Activated CD4-positive, alpha-beta T cell treated with anti-CD3 and anti-CD28 coated beads, Interleukin-2, Interleukin-4, amounts not matched to agents 100 ng/mL and 50 ng/mL, durations not matched to agents 16 hours and 8 hours (primary cell): Measurements from ENCODE around the gene XXYLT1.

ENCODE experiments used
- DNase-seq: peaks from one replicate; pipeline ENCODE4 v3.0.0-alpha.2; 2020; ENCODE audit warnings: low spot score

XXYLT1 gene

DNA sequence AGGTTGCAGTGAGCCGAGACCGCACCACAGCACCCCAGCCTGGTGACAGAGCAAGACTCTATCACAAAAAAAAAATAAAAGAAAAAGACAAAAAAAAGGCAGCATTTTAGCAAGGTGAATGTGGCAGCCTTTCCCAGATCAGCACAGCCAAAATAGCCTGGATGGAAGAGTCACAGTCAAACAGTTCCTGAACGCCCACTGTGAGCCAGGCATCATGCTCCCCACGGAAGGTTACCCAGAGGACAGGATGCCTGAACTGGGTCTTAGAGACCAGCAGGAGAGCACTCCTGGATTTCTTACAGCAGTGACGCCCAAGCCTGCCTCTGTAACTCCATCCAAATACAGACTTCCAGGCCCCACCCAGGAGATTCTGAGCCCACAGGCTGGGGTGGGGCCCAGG lies 4.5 kb downstream of the XXYLT1 start:
- no peak for DNase-seq

DNA sequence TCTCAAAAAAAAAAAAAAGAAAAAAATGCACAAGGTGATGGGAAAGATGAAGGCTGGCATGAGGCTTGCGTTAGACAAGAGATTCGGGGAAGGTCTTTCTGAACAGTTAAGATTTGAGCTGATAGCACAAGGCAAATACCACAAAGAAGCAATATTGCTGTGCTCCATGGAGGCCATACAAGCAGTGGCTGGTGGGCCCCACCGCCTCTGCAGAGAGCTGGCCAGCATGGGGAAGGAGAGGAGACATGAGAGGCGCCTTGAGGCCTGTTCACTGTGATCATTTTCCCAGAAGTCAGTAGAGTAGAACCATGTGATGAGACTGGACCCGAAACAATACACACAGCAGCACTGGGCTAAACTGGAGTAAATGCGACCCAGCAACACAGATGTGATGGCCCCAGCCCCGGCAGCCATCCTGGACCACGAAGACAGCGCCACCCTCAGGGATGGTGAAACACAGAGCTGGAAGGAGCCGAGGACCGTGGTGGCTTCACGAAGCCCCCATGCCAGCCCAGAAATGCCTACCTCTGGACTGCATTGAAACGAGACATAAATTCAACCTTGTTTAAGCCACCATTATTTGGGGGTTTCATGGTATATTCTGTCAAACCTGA lies 5.5 kb downstream of the XXYLT1 start:
- no peak for DNase-seq

DNA sequence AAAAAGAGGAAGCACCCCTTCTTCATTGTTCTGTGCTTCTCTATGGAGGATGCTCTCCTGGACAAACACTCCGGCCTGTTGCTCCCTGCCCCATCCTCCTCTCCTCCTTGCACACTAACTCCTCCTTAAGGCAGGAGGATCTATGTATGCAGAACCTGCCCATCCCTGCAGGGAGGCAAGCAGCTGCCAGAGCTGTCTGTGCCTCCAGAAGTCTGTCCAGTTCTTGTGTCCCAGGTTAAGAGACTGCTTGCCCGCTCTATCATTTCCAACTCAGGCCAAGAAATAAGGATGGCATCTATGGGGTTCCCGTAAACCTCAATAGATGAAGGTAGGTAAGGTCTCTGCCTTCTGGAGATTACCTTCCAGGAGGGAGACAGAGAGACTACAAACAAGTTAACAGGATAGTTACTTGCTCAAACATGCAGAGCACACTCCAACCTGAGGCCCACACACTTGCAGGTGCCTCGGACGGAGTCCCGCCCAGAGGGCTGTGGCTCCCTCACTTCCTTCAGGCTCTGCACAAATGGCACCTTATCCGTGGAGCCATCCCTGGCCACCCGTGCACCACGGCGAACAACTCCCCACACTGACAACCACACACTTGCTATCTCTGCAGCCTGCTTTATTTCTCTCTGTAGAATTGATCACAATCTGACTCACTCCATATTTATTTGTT lies 6.9 kb downstream of the XXYLT1 start:
- DNase-seq: no peak

DNA sequence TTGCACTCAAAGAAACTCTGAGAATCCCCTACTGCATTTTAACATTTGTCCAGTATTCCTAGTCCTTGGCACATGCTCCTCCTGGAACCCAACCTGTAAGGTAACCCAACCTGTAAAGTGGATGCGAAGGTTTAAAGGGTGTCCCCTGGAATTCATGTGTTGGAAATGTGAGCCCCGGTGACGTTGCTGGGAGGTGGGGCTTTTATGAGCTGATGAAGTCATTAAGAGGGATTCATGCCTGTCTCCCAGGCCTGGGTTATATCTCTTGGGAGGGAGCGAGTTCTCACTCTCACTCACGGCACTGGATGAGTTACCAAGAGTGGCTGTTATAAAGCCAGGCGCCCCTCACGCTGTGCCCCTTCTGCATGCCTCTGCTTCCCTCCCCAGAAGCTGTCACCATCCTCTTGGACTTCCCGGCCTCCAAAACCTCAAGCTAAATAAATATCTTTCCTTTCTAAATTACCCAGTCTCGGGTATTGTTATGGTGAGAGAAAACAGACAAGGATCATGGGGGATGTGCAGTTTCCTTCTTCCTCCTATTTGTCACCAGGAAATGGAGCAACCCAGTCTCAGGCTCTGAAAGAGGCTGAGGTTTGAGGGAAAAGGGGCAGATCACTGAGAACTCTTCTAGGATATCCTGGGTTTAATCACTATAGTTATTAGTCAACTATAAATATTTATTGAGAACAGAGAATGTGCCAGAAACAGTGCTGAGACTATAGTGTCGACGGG lies 7.6 kb downstream of the XXYLT1 start:
- DNase-seq: no peak

DNA sequence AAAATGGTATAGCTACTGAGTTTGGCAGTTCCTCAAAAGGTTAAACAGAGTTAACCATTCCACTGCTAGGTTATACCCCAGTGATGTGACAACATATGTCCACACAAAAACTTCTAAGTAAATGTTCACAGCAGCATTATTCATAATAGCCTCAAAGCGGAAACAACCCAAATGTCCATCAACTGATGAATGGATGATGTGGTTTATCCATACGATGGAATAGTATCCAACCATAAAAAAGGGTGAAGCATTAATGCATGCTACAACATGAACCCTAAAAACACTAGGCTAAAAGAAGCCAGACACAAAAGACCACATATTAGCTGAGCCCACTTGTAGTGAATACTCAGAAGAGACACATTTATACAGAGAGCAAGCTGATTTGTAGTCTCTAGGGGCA lies 9.0 kb downstream of the XXYLT1 start:
- no peak for DNase-seq

DNA sequence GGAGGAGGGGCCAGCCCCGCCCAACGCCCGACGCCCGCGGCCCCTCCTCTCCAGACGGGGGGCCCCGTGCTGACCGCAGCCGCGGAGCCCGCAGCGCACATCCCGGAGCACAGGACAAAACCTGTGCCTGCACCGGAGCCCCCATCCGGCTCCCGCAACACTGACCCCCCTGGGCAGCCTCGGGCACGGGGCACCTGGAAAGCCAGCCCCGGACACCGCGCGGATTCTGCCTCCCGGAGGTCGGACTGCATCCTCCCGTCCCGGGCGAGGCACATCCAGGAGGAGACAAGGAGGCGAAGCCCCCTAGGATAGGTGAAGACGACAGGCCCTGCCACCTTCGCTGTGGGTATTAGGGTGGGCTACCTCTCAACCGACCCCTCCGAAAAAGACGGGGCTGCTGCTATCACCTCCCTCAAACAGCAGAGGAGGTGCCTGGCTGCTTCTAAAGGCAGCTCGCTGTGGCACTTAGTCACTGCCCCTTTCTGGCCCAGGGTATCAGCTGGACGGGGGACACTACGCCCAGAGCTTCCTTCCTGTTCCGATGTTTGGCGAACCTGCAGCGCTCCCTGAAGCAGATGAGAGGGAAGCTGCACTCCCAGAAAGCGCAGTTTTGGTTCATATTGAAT lies 10.6 kb downstream of the XXYLT1 start:
- no peak for DNase-seq

DNA sequence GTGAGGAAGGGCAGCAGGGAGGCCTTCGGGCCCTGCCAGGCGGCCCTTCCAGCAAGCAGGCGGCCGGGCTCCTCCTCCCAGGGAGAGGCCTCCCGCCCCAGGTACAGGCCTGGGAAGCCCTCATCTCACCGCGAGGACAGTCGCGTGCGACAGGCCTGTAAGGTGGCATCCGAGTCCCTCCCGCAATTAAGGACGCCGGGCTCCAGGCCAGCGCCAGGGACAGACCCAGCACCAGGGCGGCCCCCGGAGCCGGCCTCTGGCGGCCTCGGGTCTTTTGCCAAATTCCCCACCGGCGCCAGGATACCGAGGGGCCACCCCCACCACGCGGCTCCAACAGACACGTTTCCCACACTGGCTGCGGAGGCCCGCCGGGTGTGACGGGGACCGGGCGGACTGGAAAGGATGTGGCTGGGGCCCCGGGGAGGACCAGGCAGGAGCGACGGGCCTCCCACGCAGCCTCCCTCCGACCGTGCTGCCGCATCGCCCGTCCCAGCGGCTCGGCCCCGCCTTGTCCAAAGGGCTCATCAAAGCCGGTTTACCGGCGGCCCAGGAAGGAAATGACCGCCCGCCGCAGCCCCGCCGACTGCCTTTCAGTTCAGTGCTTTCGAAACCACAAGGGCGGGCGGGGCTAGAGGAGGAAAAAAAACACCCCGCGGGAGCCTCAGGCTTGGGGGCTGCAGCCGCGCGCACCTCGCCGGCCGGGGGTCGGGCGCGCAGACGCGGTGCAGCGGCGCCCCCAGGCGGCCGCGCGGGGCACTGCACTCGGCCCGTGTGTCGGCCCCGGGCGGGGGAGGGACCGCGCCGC lies 11.3 kb downstream of the XXYLT1 start:
- DNase-seq: peak; percentile 82

DNA sequence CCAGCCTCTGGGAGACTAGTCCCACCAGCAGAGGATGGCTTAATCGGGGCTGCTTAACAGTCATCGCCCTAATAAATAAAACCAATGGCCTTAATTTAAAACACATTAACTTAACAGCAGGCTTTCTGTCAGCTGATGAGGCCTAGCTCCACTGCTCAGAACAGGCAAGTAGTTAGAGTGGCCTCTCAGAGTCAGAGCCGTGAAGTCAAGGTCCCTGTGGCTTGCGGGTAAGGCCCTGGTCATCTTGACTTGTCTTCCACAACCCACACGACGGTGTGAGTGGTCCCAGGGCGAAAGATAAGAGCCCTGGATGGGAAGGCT lies 11.8 kb downstream of the XXYLT1 start:
- no peak for DNase-seq

DNA sequence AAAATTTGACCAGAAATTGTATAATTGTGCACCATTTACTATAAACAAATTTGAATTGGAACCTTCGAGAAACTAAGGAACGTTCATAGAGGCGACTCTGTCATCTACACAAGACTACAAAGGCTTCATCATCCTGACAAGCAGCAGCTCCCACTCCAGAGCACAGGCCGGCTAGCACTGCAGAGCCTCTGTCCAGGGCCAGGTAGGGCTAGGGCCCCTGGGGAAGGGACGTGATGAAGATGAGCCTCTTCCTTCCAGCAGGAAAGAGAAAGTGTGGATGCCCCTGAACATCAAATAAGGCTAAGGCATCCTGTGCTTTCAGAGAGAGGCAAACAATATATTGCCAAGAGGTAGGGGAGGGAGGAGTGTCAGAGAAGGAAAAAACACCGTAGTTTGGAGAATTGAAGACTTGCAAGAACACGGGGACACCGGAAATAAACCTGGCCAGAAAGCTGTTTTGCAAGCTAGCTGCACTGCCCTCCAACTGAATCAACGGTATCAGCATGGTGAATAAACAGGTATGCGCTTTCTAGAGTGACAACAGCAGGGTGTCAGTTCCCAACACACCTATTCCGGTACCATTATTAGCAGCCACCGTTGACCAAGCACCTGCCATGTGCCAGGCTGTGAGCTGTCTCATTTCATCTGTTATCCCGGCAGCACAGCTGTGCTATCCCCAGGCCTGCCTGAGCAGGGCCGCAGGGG lies 12.4 kb downstream of the XXYLT1 start:
- no peak for DNase-seq

DNA sequence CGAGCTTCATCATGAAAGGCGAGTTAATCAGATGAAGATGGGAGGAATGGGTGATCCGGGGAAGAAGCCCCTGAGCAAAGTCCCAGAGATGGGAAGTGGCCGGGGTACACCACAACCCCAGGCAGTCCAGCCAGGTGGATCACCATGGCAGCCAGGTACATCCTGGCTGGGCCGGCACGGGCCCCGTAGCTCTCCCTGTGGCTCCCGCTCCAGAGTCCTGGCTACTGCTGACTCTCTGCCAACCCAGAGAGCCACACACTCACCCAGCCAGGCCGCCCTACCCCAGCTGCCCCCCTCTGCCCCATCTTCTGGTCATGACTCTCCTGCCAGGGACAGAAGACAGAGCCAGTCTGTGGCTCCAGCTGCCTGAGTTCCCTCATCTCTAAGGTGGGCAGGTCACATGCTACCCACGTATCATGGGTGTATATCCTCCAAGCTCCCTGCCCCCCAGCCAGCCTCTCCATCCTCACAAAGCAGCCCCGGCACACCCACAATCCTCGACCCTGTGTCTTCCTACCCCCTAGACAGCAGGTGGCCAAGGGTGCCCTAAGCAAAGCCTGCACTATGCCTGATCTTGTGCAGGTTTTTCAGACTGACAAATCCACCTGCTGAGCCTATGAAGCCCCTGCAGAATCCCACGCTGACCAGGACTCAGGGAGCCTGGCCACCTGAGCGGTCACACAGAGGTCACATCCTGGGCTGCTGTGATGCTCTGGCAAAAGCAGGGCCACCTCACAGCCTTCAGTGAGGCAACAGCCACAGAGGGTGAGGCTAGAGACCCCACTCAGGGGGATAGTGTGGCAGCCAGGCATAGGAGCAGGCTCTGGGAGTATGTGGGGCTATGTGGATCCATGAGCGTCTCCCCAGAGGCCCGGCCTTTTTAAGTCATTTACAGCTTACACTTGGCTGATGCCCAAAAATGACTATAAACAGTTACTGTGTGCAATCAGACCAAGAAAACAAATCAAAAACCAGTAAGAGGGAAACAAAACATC lies 13.2 kb downstream of the XXYLT1 start:
- no peak for DNase-seq

DNA sequence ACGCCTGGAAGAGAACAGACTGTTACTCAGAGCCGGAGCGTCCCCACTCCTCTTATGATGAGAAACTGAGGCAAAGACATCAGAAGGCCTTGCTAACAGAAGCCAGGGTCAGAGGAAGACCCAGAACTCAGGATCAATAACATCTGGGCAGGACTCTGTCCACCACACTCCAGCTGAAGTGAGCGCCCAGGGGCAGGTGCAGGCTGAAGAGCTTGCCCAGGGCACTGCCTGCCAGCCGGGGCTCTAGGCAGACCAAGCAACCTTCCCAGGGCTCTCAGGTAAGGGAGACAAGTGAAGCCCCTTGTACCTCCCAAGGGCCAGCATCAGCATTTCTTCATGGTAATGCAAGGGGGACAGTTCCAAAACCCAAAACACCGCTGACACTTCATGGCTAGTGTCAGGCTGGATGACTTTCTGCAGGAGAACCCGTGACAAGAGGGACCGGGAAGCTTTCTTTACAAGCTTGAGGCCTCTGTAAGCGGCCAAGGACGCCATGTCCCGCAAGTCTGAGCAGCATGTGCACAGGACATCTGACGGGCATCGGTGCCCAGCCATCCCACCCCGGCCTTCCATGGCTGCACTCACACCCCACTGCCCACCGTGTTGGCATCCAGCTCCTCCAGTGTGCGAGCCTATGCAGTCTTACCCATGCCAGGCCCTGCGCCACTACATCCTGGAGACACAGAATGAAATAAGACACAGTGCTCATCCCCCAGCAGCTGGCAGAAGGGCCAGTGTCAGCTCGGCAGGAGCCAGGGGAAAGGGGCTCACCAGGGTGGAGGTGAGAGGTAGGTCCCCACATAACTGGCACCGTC lies 14.1 kb downstream of the XXYLT1 start:
- DNase-seq: no peak

DNA sequence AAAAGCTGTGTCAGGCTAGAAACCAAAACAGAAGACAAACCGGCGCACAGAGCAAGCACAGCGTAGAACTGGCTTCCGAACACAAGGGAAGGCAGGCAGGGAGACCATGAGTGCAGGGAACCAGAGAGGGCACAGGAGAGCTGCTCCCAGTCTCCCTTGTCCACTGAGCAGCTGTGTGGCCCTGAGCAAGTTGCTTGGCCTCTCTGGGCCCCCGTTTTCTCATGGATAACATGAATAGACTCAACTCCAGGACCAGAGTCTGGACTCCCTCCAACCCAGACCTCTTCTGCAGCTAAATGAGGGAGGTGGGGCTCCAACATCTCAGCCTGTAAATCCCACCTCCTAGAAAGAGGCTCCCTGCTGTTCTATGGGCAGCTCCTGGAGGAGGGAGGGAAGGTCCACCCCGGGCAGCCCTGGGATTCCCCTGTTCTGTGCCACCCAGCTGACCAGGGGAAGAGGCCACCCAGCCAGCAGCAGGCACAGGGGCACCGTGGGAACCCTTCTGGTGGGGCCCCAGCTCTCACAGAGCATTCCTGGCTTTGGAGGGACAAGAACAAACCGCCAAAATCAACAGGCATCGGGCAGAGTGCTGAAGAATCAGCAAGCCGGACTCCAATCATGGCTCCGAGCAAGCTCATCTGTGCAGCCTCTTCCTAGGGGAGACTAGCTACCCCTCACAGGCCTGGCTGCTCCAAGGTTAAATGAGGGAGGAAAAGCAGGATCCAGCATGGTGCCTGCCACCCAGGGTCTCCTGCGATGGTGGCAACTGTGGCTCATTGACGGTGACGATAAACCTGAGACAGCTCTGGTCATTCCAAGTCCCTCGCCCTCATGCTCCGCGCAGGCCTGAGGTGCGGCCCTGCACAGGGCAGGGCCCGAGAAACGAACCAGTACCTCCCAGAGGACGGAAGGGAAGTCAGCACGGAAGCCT lies 15.1 kb downstream of the XXYLT1 start:
- no peak for DNase-seq

DNA sequence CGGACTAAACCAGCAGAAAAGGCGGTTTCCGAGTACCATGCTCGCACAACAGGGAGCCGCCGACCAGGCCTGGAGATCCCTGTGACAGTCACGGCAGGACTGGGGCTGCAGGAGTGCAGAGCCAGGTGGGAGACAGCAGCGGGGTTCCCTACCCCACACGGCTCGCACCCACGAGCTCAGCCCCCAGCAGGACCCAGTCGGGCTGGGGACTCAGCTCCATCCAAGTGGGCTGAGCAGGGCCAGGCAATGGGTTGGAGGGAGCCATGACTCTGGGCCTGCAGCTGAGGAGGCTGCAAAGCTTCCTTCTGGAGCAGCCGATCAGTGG lies 15.8 kb downstream of the XXYLT1 start:
- DNase-seq: no peak

DNA sequence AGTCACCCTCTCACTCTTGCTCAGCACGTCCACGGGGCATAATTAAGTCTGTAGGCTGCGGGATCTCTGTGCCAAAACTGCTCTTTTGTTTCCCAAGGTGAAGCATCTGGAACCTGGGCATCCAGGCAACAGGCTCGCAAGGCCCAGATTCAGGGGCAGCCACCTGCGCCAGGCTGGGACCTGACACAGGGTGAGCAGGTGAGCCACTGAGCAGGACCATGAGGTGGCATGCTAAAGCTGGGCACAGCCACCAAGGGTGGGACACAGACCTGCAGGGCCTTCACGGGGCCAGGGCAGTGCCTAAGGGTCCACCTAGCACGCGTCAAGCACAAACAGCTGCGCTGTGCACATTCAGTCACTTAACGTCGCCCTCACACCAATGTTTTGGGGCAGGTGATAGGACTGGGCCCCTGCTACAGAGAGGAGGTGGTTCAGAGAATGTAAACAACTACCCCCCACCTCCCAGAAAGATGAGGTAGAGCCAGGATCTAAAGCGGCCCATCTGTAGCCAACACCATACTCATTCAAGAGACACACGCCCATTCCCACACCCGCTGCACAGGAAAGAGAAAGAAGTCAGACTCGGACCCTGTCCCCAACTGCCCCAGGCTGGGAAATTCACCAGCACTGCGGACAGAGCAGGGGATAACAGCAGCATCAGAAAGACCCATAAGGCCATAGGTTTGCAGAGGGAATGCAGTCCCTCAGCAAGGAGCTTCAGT lies 16.3 kb downstream of the XXYLT1 start:
- no peak for DNase-seq

DNA sequence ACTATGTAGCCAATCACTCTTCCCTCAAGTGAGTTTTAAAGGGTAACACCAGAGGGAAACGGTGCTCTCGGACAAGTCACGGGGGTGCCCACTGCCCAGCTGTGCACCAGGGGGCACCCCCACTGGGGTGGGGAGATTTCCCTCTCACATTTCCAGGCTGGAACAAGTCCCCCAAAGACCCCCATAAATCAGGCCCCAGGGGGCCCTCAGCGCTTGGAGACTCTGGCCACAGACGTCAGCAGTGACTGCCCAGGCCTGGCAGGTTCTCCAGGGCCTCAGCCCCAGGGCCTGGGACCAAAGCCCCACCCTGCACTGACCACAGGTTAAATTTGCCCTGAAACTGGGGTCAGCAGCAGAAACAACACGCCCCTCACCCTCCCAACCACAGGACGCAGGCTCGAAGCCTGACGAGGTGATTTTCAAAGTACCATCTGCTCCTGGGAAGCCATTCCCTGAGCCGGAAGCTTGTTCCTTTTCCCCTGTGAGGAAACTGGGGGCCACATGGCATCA lies 17.0 kb downstream of the XXYLT1 start:
- no peak for DNase-seq

DNA sequence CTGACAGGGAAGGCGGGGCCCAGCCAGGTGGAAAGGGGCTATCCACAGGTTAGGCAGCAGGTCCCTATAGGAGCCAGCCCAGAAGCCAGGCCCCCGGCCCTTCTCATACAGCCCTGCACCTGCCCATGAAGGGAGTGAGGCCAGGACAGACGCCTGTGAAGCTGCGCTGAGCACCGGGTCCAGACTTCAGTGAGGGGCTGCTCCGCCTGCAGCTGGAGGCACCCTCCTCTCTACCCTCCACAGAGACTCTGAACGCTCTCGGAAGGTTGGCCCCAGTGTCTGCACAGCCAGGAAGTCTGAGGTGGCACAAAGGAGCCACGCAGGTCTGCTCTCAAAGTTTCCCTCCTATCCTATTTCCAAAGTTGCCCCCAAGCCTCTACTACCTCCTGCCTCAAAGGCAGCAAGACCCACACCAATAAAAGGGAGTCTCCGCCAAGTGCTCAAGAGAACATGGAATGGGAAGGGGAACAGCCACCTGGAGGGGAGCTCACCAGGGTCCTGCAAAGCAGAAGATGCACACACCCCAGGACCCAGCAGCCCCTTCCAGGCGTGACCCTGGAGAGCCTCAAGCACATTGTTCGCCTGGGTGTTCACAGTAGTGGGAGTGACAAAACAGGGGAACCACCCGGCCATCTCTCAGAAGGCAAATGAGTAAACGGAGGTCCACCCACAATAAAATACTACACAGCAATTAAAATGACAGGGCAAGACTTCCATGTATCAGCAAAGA lies 19.5 kb downstream of the XXYLT1 start:
- DNase-seq: no peak
